C4-2B (cell line): ENCODE data around the gene ATP6AP1.
"Not testable (repeated sequence)": the region's sequence is repeated elsewhere in the genome, so short reads cannot be mapped to it uniquely, and the experiment has no call there.

Experiments used
- H3K27ac ChIP-seq: fragments of 450-650 bp; 2 replicates; pipeline ENCODE4 v1.5.1; 2017
- CTCF ChIP-seq: fragments of 450-650 bp; conservative IDR thresholded peaks from 2 replicates; pipeline ENCODE4 v1.5.1; 2017; ENCODE audit warnings: mild to moderate bottlenecking
- ZFX ChIP-seq: fragments of 450-650 bp; IDR thresholded peaks from 2 replicates; pipeline ENCODE4 v1.6.1; 2017

Gene ATP6AP1

GRCh38 chrX:154382483-154383069, 45.9 kb upstream of the ATP6AP1 start:
- TF ChIP-seq CTCF, result no peak
- TF ChIP-seq ZFX, result no peak
- no peak overlapping the region for H3K27ac ChIP-seq

- no peak overlapping the region for H3K27ac ChIP-seq
- TF ChIP-seq ZFX, result no peak
- no peak for TF ChIP-seq CTCF
These were observed 44.9 kb upstream of the ATP6AP1 start for GRCh38 chrX:154383359-154384283.

- no peak overlapping the region for H3K27ac ChIP-seq
- peak; percentile 19 for TF ChIP-seq CTCF
- no peak for TF ChIP-seq ZFX
These were observed 44.1 kb upstream of the ATP6AP1 start for GRCh38 chrX:154384284-154384892.

- not testable (repeated sequence) for H3K27ac ChIP-seq
These were observed 40.4 kb upstream of the ATP6AP1 start for GRCh38 chrX:154388094-154388493.

- not testable (repeated sequence) for H3K27ac ChIP-seq
These were observed 39.8 kb upstream of the ATP6AP1 start for GRCh38 chrX:154388649-154389048.

GRCh38 chrX:154389812-154390747, 38.4 kb upstream of the ATP6AP1 start:
- not testable (repeated sequence) for H3K27ac ChIP-seq

- H3K27ac ChIP-seq, result peak overlapping the region; percentile 97; the same call in 1 of the 2 replicates
These were observed 32.1 kb upstream of the ATP6AP1 start for GRCh38 chrX:154396363-154396762.

- H3K27ac ChIP-seq, result peak overlapping the region; percentile 97
- TF ChIP-seq CTCF (no peak), ZFX (no peak; the same call in 1 of the 2 replicates)
These were observed 31.2 kb upstream of the ATP6AP1 start for GRCh38 chrX:154396973-154397887.
